Adrenal gland (tissue), 5 donors: Measurements from ENCODE around the gene SLC44A4.

ENCODE experiments used
- CTCF ChIP-seq, 6 experiments: fragments of 450-650 bp in 4 of 6; fragments of 200-600 bp in 2 of 6; sonication (generic) in 1 of 6; IDR thresholded peaks; 1 replicate in 5 of 6; 2 replicates in 1 of 6; pipeline versions ENCODE4 v1.5.1 to v1.8.0; 2016 to 2021; ENCODE audit warnings: antibody characterized with exemption in 6 of 6, mild to moderate bottlenecking in 2 of 6, moderate library complexity in 1 of 6
- POLR2A ChIP-seq, 2 donors: fragments of 450-650 bp; IDR thresholded peaks; one replicate each; pipeline ENCODE4 v1.6.1; 2017; ENCODE audit warnings: antibody characterized with exemption in 2 of 2, mild to moderate bottlenecking in 2 of 2, moderate library complexity in 1 of 2
- donor health status: DM: no; HTN: no; CAD: no.

GRCh38 chr6:31896856-31897611 is 18.2 kb upstream of the SLC44A4 start:
- TF ChIP-seq POLR2A (IDR thresholded peaks at IDR 0.05) (no peak), CTCF (IDR thresholded peaks at IDR 0.05) (no peak)
